ENCODE data around the gene ZSCAN18. TPM values are rescaled to one million over a fixed set of nuclear protein-coding genes. Genes with fewer than 3 reads are reported as not detected.

Gene ZSCAN18
- total RNA-seq, 2 experiments from 2014 or later = not detected

DNA sequence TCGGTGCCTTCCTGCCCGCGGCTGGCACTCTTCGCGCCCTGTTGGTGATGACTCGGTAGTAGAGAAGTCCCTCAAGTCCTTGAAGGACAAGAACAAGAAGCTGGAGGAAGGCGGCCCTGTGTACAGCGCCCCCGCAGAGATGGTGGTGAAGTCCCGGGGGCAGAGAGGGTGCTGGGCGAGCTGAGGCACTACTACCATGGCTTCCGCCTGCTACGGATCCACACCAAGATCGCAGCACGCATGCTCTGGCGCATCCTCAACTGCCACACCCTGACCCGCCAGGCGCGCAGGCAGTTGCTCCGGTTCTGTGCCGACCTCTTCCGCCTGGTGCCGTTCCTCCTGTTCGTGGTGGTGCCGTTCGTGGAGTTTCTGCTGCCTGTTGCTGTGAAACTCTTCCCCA lies 53.1 kb downstream of the ZSCAN18 start:
- no peak for TF ChIP-seq EZH2phosphoT487 (IDR thresholded peaks at IDR 0.05; ENCODE audit: borderline replicate concordance, low read depth, low read length)
- TF ChIP-seq, protein P1, sequence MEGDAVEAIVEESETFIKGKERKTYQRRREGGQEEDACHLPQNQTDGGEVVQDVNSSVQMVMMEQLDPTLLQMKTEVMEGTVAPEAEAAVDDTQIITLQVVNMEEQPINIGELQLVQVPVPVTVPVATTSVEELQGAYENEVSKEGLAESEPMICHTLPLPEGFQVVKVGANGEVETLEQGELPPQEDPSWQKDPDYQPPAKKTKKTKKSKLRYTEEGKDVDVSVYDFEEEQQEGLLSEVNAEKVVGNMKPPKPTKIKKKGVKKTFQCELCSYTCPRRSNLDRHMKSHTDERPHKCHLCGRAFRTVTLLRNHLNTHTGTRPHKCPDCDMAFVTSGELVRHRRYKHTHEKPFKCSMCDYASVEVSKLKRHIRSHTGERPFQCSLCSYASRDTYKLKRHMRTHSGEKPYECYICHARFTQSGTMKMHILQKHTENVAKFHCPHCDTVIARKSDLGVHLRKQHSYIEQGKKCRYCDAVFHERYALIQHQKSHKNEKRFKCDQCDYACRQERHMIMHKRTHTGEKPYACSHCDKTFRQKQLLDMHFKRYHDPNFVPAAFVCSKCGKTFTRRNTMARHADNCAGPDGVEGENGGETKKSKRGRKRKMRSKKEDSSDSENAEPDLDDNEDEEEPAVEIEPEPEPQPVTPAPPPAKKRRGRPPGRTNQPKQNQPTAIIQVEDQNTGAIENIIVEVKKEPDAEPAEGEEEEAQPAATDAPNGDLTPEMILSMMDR (conservative IDR thresholded peaks at IDR 0.05; ENCODE audit: low read length) = no peak
- H4K20me1 ChIP-seq (ENCODE audit: insufficient read depth, low read length) = no peaks in the 10 kb centered on the region
- H3K4me2 ChIP-seq (ENCODE audit: low read length) = no peak overlapping the region
- DNase-seq (ENCODE audit: low spot score) = no peak
- H3K4me3 ChIP-seq (ENCODE audit: low read depth, low read length, poor library complexity, severe bottlenecking) = no peak overlapping the region
- H3K9me3 ChIP-seq (ENCODE audit: low read length) = no peaks in the 10 kb centered on the region
- H2AFZ ChIP-seq (ENCODE audit: low read length) = no peak overlapping the region
- H3K9me2 ChIP-seq (ENCODE audit: insufficient read depth, low read length) = no peaks in the 10 kb centered on the region
- H3K36me3 ChIP-seq (ENCODE audit: insufficient read depth, low read length) = no peaks in the 10 kb centered on the region
- intact Hi-C loops (cut with micrococcal nuclease; ENCODE audit: unreplicated experiment) = no loop called here
- H3K27ac ChIP-seq (ENCODE audit: low read depth, low read length, poor library complexity, severe bottlenecking) = no peak overlapping the region
- H3K4me1 ChIP-seq (ENCODE audit: insufficient read depth, low read length, poor library complexity, severe bottlenecking) = no peaks in the 10 kb centered on the region
- no TSS peak for BruUV-seq (replicated peaks)
- CTCF ChIA-PET (ENCODE audit: unreplicated experiment) = no interaction called here
- no peaks in the 10 kb centered on the region for H3K79me2 ChIP-seq (ENCODE audit: insufficient read depth, low read depth, low read length)
- POLR2A ChIA-PET = no interaction called here

DNA sequence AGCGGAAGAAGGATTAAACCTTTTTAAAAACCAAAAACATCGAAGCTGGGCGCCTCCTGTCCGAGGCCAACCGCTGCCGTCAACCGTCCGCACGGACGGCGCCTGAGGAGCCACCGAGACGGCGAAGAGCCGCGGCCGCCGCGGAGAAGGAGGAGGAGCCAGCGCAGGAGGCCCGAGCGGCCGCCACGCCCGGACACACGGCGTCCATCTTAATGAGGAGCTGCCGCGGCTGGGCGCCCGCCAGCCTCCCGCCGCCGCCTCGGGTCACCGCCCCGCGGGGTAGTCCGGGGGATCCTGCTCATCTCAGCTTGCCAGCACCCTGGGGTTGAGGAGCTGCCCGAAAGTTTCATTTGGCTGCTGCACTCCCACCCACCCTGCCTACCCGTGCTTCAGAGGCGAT lies 53.6 kb downstream of the ZSCAN18 start:
- no peaks in the 10 kb centered on the region for H4K20me1 ChIP-seq (ENCODE audit: insufficient read depth, low read length)
- H3K4me3 ChIP-seq (ENCODE audit: low read depth, low read length, poor library complexity, severe bottlenecking) = no peak overlapping the region
- no peak overlapping the region for H3K4me2 ChIP-seq (ENCODE audit: low read length)
- H3K79me2 ChIP-seq (ENCODE audit: insufficient read depth, low read depth, low read length) = no peaks in the 10 kb centered on the region
- no peaks in the 10 kb centered on the region for H3K9me3 ChIP-seq (ENCODE audit: low read length)
- no peak overlapping the region for H2AFZ ChIP-seq (ENCODE audit: low read length)
- no peaks in the 10 kb centered on the region for H3K9me2 ChIP-seq (ENCODE audit: insufficient read depth, low read length)
- H3K4me1 ChIP-seq (ENCODE audit: insufficient read depth, low read length, poor library complexity, severe bottlenecking) = no peaks in the 10 kb centered on the region
- no peak overlapping the region for H3K27ac ChIP-seq (ENCODE audit: low read depth, low read length, poor library complexity, severe bottlenecking)
- no peak for DNase-seq (ENCODE audit: low spot score)
- BruUV-seq (replicated peaks) = no TSS peak
- intact Hi-C loops (cut with micrococcal nuclease; ENCODE audit: unreplicated experiment) = no loop called here
- CTCF ChIA-PET (ENCODE audit: unreplicated experiment) = no interaction called here
- H3K36me3 ChIP-seq (ENCODE audit: insufficient read depth, low read length) = no peaks in the 10 kb centered on the region
- TF ChIP-seq, protein P1 (conservative IDR thresholded peaks at IDR 0.05; ENCODE audit: low read length) = no peak
- no peak for TF ChIP-seq EZH2phosphoT487 (IDR thresholded peaks at IDR 0.05; ENCODE audit: borderline replicate concordance, low read depth, low read length)
- POLR2A ChIA-PET = no interaction called here

DNA sequence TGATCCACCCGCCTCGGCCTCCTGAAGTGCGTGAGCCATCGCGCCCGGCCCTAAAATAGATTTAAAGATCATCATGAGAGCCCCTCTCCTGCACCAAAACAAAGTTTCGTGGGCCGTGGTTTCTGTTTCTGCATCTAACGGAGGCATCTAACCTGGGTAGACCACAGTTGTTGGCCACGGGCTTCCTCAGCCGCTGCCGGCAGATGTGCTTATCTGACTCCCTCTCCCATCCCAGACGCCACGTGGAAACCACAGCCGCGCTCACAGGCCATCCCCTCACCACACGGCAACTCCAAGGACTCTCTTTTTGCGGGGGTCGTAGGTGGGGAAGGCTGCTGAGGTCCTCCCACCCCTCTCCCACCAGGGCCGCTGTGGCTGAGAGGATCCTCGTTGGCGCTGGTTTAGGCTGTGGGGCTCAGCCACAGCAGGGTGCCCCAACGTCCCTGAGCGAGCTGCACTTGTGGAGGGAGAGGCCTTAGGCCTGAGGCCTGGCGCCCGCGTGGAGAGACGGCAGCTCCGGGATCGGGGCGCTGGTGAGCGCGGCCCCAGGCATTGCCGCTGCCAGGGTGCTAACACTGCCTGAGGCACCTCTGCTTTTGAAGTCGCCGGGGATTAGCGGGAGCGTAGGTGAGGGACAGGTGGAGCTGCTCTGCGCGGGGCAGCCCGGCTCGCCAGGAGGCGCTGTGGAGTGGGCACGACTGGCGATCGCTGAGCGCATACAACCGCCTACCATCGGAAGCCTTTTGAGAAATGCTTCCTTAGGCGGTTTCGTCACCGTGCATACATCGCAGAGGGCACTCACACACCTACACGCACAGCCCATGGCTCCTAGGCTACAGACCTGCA lies 55.3 kb downstream of the ZSCAN18 start:
- no TSS peak for BruUV-seq (replicated peaks)
- H4K20me1 ChIP-seq (ENCODE audit: insufficient read depth, low read length) = no peaks in the 10 kb centered on the region
- no peaks in the 10 kb centered on the region for H3K36me3 ChIP-seq (ENCODE audit: insufficient read depth, low read length)
- H3K4me2 ChIP-seq (ENCODE audit: low read length) = no peak overlapping the region
- H3K4me1 ChIP-seq (ENCODE audit: insufficient read depth, low read length, poor library complexity, severe bottlenecking) = no peaks in the 10 kb centered on the region
- POLR2A ChIA-PET = no interaction called here
- H3K79me2 ChIP-seq (ENCODE audit: insufficient read depth, low read depth, low read length) = no peaks in the 10 kb centered on the region
- H2AFZ ChIP-seq (ENCODE audit: low read length) = no peak overlapping the region
- no peak overlapping the region for H3K27ac ChIP-seq (ENCODE audit: low read depth, low read length, poor library complexity, severe bottlenecking)
- CTCF ChIA-PET (ENCODE audit: unreplicated experiment) = no interaction called here
- TF ChIP-seq, protein P1 (conservative IDR thresholded peaks at IDR 0.05; ENCODE audit: low read length) = no peak
- TF ChIP-seq EZH2phosphoT487 (IDR thresholded peaks at IDR 0.05; ENCODE audit: borderline replicate concordance, low read depth, low read length) = no peak
- no peak overlapping the region for H3K4me3 ChIP-seq (ENCODE audit: low read depth, low read length, poor library complexity, severe bottlenecking)
- DNase-seq (ENCODE audit: low spot score) = no peak
- no peaks in the 10 kb centered on the region for H3K9me2 ChIP-seq (ENCODE audit: insufficient read depth, low read length)
- intact Hi-C loops (cut with micrococcal nuclease; ENCODE audit: unreplicated experiment) = no loop called here
- no peaks in the 10 kb centered on the region for H3K9me3 ChIP-seq (ENCODE audit: low read length)

Data from OCI-LY7 (cell line).